ENCODE results near the gene GRAMD1C. TPM values are rescaled to one million over a fixed set of nuclear protein-coding genes. Genes with fewer than 3 reads are reported as not detected.

The GRAMD1C gene
- total RNA-seq, 4 donors from 2014 or later: 16.5 to 70.9 (median 25.5) TPM

- H3K4me3 ChIP-seq: peak overlapping the region; percentile 40
- peaks cover 19% of the 10 kb centered on the region for H3K4me1 ChIP-seq
These were observed 58.8 kb downstream of the GRAMD1C start for GRCh38 chr3:113897373-113897777.

GRCh38 chr3:113898892-113899291 is 60.3 kb downstream of the GRAMD1C start:
- Histone ChIP-seq H3K27ac (no peak overlapping the region), H3K4me3 (no peak overlapping the region)
- WGBS: 68% methylated on average over 2 of the region's 2 CpGs

More at GRCh38 chr3:113897373-113897777, 58.8 kb downstream of the GRAMD1C start:
- DNase-seq (ENCODE audit: low spot score in 2 of 2): no peak
- H3K27me3 ChIP-seq: no peaks in the 10 kb centered on the region
- no peaks in the 10 kb centered on the region for H3K36me3 ChIP-seq
- peak overlapping the region; percentile 83 for H3K27ac ChIP-seq
- WGBS: 40% methylated on average over 1 of the region's 1 CpG
- no peaks in the 10 kb centered on the region for H3K9me3 ChIP-seq
- TF ChIP-seq EP300 (IDR thresholded peaks at IDR 0.05): no peak
- no peak for TF ChIP-seq POLR2AphosphoS5 (IDR thresholded peaks at IDR 0.05)
- TF ChIP-seq POLR2A (IDR thresholded peaks at IDR 0.05): no peak
- TF ChIP-seq CTCF (IDR thresholded peaks at IDR 0.05): no peak

GRCh38 chr3:113906568-113907140 is 68.1 kb downstream of the GRAMD1C start:
- Histone ChIP-seq H3K4me3 (no peak overlapping the region), H3K27me3 (no peaks in the 10 kb centered on the region), H3K36me3 (peaks cover 3% of the 10 kb centered on the region), H3K9me3 (no peaks in the 10 kb centered on the region), H3K4me1 (no peaks in the 10 kb centered on the region), H3K27ac (no peak overlapping the region)
- WGBS: 94% methylated on average over 4 of the region's 4 CpGs
- no peak for TF ChIP-seq POLR2A (IDR thresholded peaks at IDR 0.05)
- DNase-seq (ENCODE audit: low spot score in 2 of 2): no peak

More at GRCh38 chr3:113898892-113899291, 60.3 kb downstream of the GRAMD1C start:
- H3K4me1 ChIP-seq: peaks cover 19% of the 10 kb centered on the region
- no peaks in the 10 kb centered on the region for H3K36me3 ChIP-seq
- no peaks in the 10 kb centered on the region for H3K9me3 ChIP-seq
- no peak for TF ChIP-seq CTCF (IDR thresholded peaks at IDR 0.05)
- TF ChIP-seq EP300 (IDR thresholded peaks at IDR 0.05): no peak
- TF ChIP-seq POLR2AphosphoS5 (IDR thresholded peaks at IDR 0.05): no peak
- TF ChIP-seq POLR2A (IDR thresholded peaks at IDR 0.05): no peak
- H3K27me3 ChIP-seq: no peaks in the 10 kb centered on the region
- no peak for DNase-seq (ENCODE audit: low spot score in 2 of 2)

- no peak for TF ChIP-seq POLR2AphosphoS5 (IDR thresholded peaks at IDR 0.05)
- TF ChIP-seq POLR2A (IDR thresholded peaks at IDR 0.05): no peak
- no peak for TF ChIP-seq CTCF (IDR thresholded peaks at IDR 0.05)
- no peak for TF ChIP-seq EP300 (IDR thresholded peaks at IDR 0.05)
- no peak for DNase-seq (ENCODE audit: low spot score in 2 of 2)
- H3K27ac ChIP-seq: no peak overlapping the region
- no peaks in the 10 kb centered on the region for H3K4me1 ChIP-seq
- H3K9me3 ChIP-seq: no peaks in the 10 kb centered on the region
- no peaks in the 10 kb centered on the region for H3K27me3 ChIP-seq
- no peak overlapping the region for H3K4me3 ChIP-seq
- peaks cover 3% of the 10 kb centered on the region for H3K36me3 ChIP-seq
These were observed 69.5 kb downstream of the GRAMD1C start for GRCh38 chr3:113908133-113908532.

- no peak overlapping the region for H3K4me3 ChIP-seq
- H3K36me3 ChIP-seq: no peaks in the 10 kb centered on the region
- no peak overlapping the region for H3K27ac ChIP-seq
- no peaks in the 10 kb centered on the region for H3K4me1 ChIP-seq
- no peaks in the 10 kb centered on the region for H3K27me3 ChIP-seq
- no peaks in the 10 kb centered on the region for H3K9me3 ChIP-seq
- DNase-seq (ENCODE audit: low spot score in 2 of 2): no peak
- WGBS: 57% methylated on average over 5 of the region's 5 CpGs
- TF ChIP-seq CTCF (IDR thresholded peaks at IDR 0.05) (no peak), EP300 (IDR thresholded peaks at IDR 0.05) (no peak), POLR2A (IDR thresholded peaks at IDR 0.05) (no peak)
These were observed 72.4 kb downstream of the GRAMD1C start for GRCh38 chr3:113910966-113911365.

Measured in suprapubic skin (tissue), 4 donors.